Hypothalamus (tissue), 51 donors: Measurements from ENCODE around the gene HTR3B.
"Not testable (repeated sequence)": the region's sequence is repeated elsewhere in the genome, so short reads cannot be mapped to it uniquely, and the experiment has no call there.

ENCODE experiments used
- DNase-seq, 51 donors: peaks; one replicate each; lab custom pipeline; 2025; lab: John Stamatoyannopoulos, UW

The HTR3B gene

GRCh38 chr11:113904379-113905101, at the start of gene HTR3B:
HTR3B (plus strand) TSS chr11:113904796; CDS start chr11:113904934, 138 bp downstream.
- DNase-seq = no peak

GRCh38 chr11:113855803-113856202, 48.8 kb upstream of the HTR3B start:
- DNase-seq = no peak

GRCh38 chr11:113856966-113857759, 47.4 kb upstream of the HTR3B start:
- no peak for DNase-seq

GRCh38 chr11:113859665-113860064, 44.9 kb upstream of the HTR3B start:
- DNase-seq = no peak

- no peak for DNase-seq
Observed at GRCh38 chr11:113862435-113862834, 42.2 kb upstream of the HTR3B start.

GRCh38 chr11:113864410-113864809, 40.2 kb upstream of the HTR3B start:
- DNase-seq = no peak

GRCh38 chr11:113865873-113866272, 38.7 kb upstream of the HTR3B start:
- no peak for DNase-seq

GRCh38 chr11:113867843-113868503, 36.6 kb upstream of the HTR3B start:
- DNase-seq = no peak

- no peak for DNase-seq
Observed at GRCh38 chr11:113871336-113871735, 33.3 kb upstream of the HTR3B start.

GRCh38 chr11:113873236-113873626, 31.4 kb upstream of the HTR3B start:
- peak in 1 of 51 donors; percentile 1 for DNase-seq

- DNase-seq = no peak
Observed at GRCh38 chr11:113874096-113874495, 30.5 kb upstream of the HTR3B start.

- peak in 3 of 51 donors; percentile 37 to 49 (median 41) for DNase-seq
Observed at GRCh38 chr11:113874581-113875233, 29.9 kb upstream of the HTR3B start.

GRCh38 chr11:113875234-113876073, 29.1 kb upstream of the HTR3B start, which contains the start of gene USP28:
USP28 (minus strand) TSS chr11:113875572; CDS start chr11:113875501, 71 bp downstream.
- DNase-seq = peak; percentile 66 to 99 (median 95)

- DNase-seq = no peak
Observed at GRCh38 chr11:113876074-113876797, 28.4 kb upstream of the HTR3B start.

GRCh38 chr11:113876798-113877669, 27.6 kb upstream of the HTR3B start:
- DNase-seq = no peak

- no peak for DNase-seq
Observed at GRCh38 chr11:113877670-113878055, 26.9 kb upstream of the HTR3B start.

GRCh38 chr11:113879446-113879845, 25.1 kb upstream of the HTR3B start:
- DNase-seq = not testable (repeated sequence)

GRCh38 chr11:113880971-113881370, 23.6 kb upstream of the HTR3B start:
- no peak for DNase-seq
